Right atrium auricular region (tissue), 2 donors: ENCODE data around the gene PCBP3. TPM values are rescaled to one million over a fixed set of nuclear protein-coding genes. Genes with fewer than 3 reads are reported as not detected.
A peak's percentile ranks its signal among the peaks of the same experiment; 100 is the strongest.

ENCODE experiments used
- DNase-seq: peaks from one replicate; pipeline ENCODE4 v3.0.0-alpha.2; 2019; ENCODE audit warnings: low spot score
- H3K27ac ChIP-seq, 2 donors: fragments of 200-600 bp; sonication (generic); 1 replicate in 1 of 2; 2 replicates in 1 of 2; pipeline ENCODE4 v1.5.1; 2016 to 2019
- H3K27me3 ChIP-seq, 2 donors: fragments of 200-600 bp; sonication (generic); one replicate each; pipeline versions ENCODE4 v1.5.1 to v1.6.0; 2017 to 2019
- H3K36me3 ChIP-seq: fragments of 200-600 bp; sonication (generic); one replicate; pipeline ENCODE4 v1.5.1; 2016
- H3K4me1 ChIP-seq, 2 donors: fragments of 200-600 bp; sonication (generic); one replicate each; pipeline versions ENCODE4 v1.5.1 to v1.6.0; 2017 to 2019
- H3K4me3 ChIP-seq, 2 donors: fragments of 200-600 bp; sonication (generic); 1 replicate in 1 of 2; 2 replicates in 1 of 2; pipeline ENCODE4 v1.5.1; 2017 to 2019; ENCODE audit warnings: mild to moderate bottlenecking in 1 of 2, moderate library complexity in 1 of 2
- H3K9me3 ChIP-seq, 2 donors: fragments of 200-600 bp; sonication (generic); one replicate each; pipeline ENCODE4 v1.5.1; 2019
- CTCF ChIP-seq, 2 donors: fragments of 200-600 bp; sonication (generic); IDR thresholded peaks; one replicate each; pipeline ENCODE4 v1.5.1; 2019; ENCODE audit warnings: antibody characterized with exemption in 2 of 2
- total RNA-seq, 2 donors: library from RNA; depleted of rRNA; stranded (reverse); fragments of >200 nt; gene quantifications; one replicate each; pipeline ENCODE4 v1.1.0, GENCODE V29; 2016

The PCBP3 gene
- total RNA-seq, 2 donors from 2014 or later = 2.3 to 5.2 TPM

- H3K36me3 ChIP-seq = no peaks in the 10 kb centered on the region
- no peak overlapping the region for H3K27ac ChIP-seq
- peak; percentile 26 for DNase-seq
- H3K9me3 ChIP-seq = no peaks in the 10 kb centered on the region
- TF ChIP-seq CTCF (IDR thresholded peaks at IDR 0.05) = no peak
- no peak overlapping the region for H3K4me3 ChIP-seq
- peaks cover 0 to 12% of the 10 kb centered on the region in 2 donors for H3K4me1 ChIP-seq
- H3K27me3 ChIP-seq = no peaks in the 10 kb centered on the region
Measured at GRCh38 chr21:45827881-45828579, 184.5 kb downstream of the PCBP3 start.

GRCh38 chr21:45828580-45829570, 185.3 kb downstream of the PCBP3 start:
- no peak for TF ChIP-seq CTCF (IDR thresholded peaks at IDR 0.05)
- Histone ChIP-seq H3K27me3 (no peaks in the 10 kb centered on the region), H3K27ac (no peak overlapping the region), H3K4me1 (peaks cover 0 to 15% of the 10 kb centered on the region in 2 donors), H3K9me3 (no peaks in the 10 kb centered on the region), H3K36me3 (no peaks in the 10 kb centered on the region), H3K4me3 (no peak overlapping the region)
- DNase-seq = peak; percentile 49

GRCh38 chr21:45829668-45830067, 186.1 kb downstream of the PCBP3 start:
- Histone ChIP-seq H3K27me3 (no peaks in the 10 kb centered on the region), H3K27ac (no peak overlapping the region), H3K36me3 (no peaks in the 10 kb centered on the region), H3K4me3 (no peak overlapping the region), H3K9me3 (no peaks in the 10 kb centered on the region), H3K4me1 (peaks cover 0 to 15% of the 10 kb centered on the region in 2 donors)
- peak; percentile 4 for DNase-seq
- no peak for TF ChIP-seq CTCF (IDR thresholded peaks at IDR 0.05)

DNA sequence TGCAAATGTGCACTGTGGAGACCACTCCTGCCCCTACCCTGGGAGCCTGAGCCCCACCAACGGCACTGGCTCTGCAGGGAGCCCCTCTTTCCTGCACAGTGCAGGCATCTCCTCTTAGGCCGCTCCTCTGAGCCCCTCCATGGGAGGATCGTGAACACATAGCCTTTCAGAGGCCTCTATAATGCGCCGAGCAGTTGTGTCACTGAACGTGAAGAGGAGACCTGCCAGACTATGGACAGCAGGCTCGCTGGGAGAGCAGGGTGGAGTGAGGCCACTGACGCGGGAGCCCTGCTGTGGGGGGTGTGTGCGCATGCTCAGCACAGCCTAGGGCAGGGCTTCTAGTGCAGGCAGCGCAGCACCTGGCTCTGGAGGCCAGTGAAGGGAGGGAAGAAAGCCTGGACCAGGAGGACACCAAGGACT, 186.7 kb downstream of the PCBP3 start:
- Histone ChIP-seq H3K27ac (no peak overlapping the region), H3K4me1 (peaks cover 0 to 15% of the 10 kb centered on the region in 2 donors), H3K9me3 (no peaks in the 10 kb centered on the region), H3K4me3 (no peak overlapping the region), H3K27me3 (no peaks in the 10 kb centered on the region), H3K36me3 (no peaks in the 10 kb centered on the region)
- TF ChIP-seq CTCF (IDR thresholded peaks at IDR 0.05) = no peak
- DNase-seq = peak; percentile 30

GRCh38 chr21:45830720-45831366, 187.3 kb downstream of the PCBP3 start:
- Histone ChIP-seq H3K9me3 (no peaks in the 10 kb centered on the region), H3K27me3 (no peaks in the 10 kb centered on the region), H3K4me3 (no peak overlapping the region), H3K4me1 (peaks cover 0 to 15% of the 10 kb centered on the region in 2 donors), H3K36me3 (no peaks in the 10 kb centered on the region), H3K27ac (no peak overlapping the region)
- peak; percentile 23 for DNase-seq
- TF ChIP-seq CTCF (IDR thresholded peaks at IDR 0.05) = no peak
